ENCODE data around the gene ORM1.

ORM1 gene

GRCh38 chr9:114344188-114344566 is 21.3 kb downstream of the ORM1 start:
- DNase-seq (ENCODE audit: low spot score), result no peak

GRCh38 chr9:114344692-114345091 is 21.8 kb downstream of the ORM1 start:
- no peak for DNase-seq (ENCODE audit: low spot score)

- no peak for DNase-seq (ENCODE audit: low spot score)
These were observed 22.7 kb downstream of the ORM1 start for GRCh38 chr9:114345493-114346065.

- no peak for DNase-seq (ENCODE audit: low spot score)
These were observed 23.2 kb downstream of the ORM1 start for GRCh38 chr9:114346146-114346545.

DNA sequence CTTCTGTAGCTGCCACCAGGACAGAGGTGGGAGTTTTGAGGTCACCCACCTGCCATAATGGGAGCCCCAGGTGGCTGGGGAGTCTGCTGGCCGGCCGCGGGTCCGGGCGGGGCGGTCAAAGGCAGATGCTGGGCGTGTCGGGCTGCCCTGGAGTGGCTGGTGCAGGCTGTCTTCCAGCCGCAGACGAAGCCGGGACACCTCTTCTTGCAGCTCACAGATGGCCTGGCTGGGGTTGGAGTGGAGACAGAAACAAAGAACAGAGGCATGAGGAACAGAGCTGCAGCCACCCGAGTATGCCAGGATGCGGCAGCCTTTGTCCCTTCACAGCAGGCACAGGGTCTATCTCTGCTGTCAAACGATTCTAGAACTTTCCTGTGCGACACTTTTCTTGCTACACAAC is 24.8 kb downstream of the ORM1 start:
- no peak for DNase-seq (ENCODE audit: low spot score)

DNA sequence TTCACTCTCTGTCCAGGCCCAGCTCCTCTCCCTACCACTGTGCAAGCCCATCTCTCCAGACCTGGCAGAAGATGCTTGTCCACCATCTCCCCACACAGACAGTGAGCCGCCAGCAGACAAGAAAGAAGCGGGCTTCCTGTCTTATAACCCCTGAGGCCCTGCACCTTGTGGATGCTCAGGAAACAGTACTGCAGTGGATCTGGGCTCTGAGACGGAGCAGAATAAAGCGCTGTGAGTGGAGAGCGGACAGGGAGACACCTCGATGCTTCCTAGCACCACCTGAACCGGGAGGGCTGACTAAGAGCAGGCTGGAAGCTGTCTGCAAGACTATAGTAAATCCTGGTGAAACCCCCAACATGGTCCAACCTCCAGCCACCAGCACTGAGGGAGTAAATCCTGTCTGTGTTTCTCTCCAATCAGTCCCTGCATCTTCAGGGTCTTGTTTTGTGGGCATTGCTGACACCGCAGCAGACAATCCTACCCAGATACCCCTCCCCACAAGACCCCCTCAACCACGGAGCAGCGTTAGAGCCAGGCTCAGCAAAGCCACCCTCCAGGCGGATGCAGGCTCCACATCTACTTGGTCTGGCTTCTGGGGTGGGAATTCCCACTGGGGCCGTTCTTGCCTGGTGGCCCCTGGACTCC is 25.5 kb downstream of the ORM1 start:
- DNase-seq (ENCODE audit: low spot score), result no peak

DNA sequence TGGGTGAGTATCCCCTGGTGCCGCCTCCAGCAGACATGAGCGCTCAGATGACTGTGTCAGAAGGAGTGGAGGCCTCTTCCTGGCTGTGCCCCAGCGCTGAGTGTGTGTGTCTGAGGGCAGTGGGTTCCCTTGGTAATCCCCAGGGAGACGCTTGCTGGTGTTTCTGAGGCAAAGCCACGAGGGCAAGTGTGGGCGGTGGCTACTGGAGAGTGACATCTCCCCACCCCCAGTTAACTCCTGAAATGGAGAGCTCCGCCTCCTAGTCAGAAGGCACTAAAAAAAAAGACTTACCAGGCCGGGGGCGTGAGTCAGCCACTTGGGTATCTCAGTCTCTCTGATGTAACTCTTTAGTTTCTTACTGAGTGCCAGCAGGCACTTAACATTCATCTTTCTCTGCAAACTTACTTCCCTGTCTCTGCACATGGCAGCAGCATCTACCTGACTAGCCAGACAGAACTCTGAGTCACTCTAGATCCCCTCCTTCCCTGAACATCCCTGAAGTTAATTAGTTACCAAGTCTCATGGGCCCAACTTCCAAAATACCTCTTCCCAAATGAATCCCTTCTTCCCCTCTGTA is 26.1 kb downstream of the ORM1 start:
- DNase-seq (ENCODE audit: low spot score), result peak; percentile 43

- no peak for DNase-seq (ENCODE audit: low spot score)
These were observed 27.0 kb downstream of the ORM1 start for GRCh38 chr9:114349713-114350480.

DNA sequence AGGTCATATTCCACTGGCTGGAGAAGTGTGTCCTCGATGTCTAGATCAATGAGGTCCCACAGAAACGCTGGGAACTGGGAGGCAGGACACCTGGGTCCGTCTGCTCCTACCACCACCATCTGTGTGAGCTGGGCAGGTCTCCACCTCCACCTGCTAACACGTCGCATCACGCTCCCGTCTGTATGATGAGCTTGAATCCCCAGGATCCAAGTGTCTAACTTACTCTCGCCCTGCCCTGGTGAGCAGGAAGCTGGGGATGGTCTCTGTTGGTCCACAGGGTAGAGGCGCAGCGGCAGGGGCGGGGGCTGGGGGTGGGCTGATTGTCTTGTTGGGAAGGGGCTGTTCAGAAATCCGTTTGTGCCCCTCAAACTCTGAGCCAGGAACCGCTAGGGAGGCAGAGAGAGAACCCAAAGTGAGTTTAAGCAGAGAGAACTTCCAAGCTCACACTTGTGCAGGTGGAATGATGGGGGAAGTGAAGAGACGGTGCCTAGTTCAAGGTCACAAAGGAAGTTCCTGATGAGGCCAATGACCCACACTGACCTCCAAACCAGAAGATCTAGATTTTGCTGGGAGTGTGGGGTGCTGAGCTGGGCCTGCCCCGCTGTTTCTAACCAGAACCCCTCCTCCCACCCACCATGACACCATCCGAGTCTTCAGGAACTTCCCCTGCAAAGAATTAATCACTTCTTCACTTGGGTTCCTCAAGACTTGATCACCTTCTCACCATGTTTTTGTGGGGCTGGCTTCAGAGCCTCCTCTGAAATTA is 27.9 kb downstream of the ORM1 start:
- no peak for DNase-seq (ENCODE audit: low spot score)

DNA sequence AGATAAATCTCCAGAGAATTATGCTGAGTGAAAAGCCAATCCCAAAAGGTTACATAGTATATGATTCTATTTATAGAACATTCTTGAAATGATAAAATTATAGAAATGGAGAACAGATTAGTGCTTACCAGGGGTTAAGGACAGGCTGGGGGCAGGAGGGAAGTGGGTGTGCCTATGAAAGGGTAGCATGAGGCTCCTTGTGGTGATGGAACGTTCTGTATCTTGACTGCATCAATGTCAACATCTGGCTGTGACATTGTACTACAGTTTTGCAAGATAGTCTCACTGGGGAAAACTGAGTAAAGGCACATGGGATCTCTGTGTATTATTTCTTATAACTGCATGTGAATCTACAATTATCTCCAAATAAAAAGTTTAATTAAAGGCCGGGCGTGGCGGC is 29.0 kb downstream of the ORM1 start:
- DNase-seq (ENCODE audit: low spot score), result no peak

DNA sequence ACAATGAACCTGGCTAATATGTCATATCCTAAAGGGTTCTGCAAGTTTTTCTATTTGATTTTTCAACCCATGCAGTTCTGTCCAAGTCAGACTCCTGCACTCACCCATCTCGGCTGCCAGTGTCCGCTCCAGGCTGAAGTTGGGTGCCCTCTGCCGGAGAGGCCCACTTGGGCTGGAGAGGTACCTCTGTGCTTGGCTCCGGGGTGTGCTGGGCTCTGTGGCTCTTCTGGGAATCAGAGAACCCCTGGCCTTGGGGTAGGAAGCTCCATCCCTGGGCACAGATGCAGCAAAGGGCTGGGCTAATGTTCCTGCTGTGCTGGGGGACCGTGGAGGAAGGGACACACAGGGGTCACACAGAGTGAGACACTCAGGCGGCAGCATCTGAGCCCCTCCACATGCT is 32.9 kb downstream of the ORM1 start:
- DNase-seq (ENCODE audit: low spot score), result no peak

DNA sequence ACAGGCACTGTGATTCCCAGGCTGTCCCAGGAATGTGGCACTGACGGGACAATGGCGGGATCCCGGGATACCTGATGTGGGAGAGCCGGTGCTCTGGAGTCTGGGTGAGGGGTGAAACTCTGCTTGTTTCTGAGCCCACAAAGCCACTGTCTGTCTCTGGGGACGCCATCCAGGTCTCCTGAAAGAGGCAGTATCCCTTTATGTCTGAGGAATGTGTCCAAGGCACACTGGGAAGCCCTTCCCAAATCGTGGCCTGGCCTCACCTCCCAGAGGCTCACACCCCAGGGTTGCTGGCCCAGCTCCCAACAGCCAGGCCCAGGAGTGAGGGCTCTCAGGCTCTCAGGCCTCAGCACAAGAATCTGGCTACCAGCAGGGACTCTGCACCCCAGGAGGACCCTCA is 33.9 kb downstream of the ORM1 start:
- no peak for DNase-seq (ENCODE audit: low spot score)

DNA sequence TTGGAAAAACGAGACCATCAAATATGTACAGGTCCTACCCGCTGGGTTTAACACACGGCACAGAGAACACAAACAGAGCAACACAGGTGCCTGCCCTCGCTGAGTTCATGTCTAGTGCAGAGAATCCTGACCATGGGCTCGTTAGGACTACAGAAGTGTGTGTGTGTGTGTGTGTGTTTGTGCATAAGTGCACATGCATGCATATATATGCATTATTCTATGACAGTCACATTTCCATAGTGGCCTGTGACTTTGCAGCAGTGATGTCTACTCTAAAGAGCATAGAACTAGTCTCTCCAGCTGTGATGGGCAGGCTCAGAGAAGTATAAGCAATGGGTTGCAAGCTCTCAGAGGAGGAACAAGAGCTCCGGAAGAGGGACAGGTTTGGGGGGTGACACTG is 34.5 kb downstream of the ORM1 start:
- no peak for DNase-seq (ENCODE audit: low spot score)

- DNase-seq (ENCODE audit: low spot score), result no peak
These were observed 35.0 kb downstream of the ORM1 start for GRCh38 chr9:114357911-114358328.

- DNase-seq (ENCODE audit: low spot score), result no peak
These were observed 36.9 kb downstream of the ORM1 start for GRCh38 chr9:114359801-114360200.

DNA sequence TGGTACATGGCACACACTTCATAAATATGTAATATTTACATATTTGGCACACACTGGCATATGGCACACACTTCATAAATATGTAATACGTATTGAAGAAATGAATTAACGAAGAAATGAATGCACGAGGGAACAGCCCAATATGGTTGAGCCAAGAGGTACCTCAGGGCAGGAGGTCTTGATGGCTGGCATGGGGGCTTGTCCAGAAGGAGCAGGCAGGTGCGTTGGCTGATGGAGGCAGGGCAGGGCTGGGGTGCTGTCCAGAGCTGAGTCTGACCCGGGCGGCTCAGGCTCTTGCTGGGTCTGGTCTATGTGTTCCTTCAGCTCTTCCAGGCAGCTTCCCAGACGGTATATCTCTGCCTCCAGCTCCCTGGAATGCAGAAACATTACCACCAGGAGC is 38.6 kb downstream of the ORM1 start:
- no peak for DNase-seq (ENCODE audit: low spot score)

- no peak for DNase-seq (ENCODE audit: low spot score)
These were observed 39.5 kb downstream of the ORM1 start for GRCh38 chr9:114362394-114362793.

DNA sequence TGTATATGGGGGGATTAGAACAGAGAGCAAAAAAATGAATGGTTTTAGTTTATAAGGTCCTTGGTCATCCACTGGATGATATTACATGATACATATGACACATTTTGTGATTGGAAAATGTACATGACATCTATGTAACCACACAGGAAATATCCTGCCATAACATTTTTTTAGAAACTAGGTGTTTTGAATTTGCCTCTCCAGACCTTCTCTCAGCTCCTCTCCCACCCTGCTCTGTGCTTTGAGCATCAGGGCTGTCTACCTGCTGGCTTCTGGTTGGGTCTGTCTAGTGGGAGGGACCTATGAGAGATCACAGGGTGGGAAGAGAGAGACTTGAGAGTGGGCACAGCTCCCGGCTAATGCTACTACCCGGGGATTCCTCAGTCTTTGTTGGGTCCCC is 40.5 kb downstream of the ORM1 start:
- DNase-seq (ENCODE audit: low spot score), result no peak

- DNase-seq (ENCODE audit: low spot score), result peak; percentile 55
These were observed 41.5 kb downstream of the ORM1 start for GRCh38 chr9:114364134-114365041.

DNA sequence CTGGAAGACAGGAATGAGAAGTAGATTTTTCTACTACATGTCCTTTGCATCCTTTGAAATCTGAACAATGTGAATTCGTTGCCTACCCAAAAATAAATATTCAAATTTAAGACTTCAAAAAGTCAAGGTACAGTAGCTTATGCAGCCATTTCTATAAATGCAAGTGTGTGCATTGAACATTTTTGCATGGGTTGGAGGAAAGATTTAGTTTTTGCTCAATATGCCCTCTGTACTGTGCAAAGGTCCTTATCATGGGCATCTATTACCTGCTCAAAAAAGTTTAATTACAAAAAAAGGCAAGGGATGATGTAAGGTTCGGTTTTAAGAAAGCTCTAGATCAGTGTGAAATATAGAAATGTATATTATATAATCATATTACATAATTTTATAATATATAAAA is 42.3 kb downstream of the ORM1 start:
- DNase-seq (ENCODE audit: low spot score), result no peak

All from HuH-7 (cell line).